Measurements from ENCODE around the gene SPACA1.

DNA sequence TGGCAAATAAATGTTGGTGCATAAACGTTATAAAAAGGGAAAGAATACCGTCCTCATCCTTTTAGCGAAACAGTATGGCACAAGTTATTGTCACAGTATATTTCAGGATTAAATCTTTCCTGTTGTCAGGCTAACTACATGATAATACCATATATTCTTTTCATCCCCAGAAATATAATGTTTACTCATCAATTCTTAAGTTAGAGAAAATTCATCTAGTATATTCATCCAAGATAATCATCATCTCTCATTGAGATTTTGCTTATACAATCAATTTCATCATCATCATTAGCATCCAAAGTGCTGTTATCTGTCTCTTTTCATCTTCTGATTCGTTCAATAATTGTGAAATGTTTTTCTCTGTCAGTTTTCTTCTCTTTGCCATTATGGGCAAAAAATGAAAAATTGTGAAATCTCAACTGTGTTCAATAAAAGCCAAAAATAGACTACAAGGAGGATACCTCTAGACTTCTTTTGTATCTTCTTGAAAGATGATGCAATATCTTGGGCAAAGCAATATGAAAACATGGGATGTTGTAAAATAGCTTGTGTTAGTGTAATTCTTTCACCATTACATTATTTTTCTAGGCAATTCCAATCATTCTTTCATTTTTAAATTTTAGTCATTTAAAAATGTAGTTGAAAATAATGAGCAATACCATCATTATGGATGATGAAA lies 2.6 kb downstream of the SPACA1 start:
- TF ChIP-seq POLR2AphosphoS5 (IDR thresholded peaks at IDR 0.05), result no peak
- TF ChIP-seq, protein P1, sequence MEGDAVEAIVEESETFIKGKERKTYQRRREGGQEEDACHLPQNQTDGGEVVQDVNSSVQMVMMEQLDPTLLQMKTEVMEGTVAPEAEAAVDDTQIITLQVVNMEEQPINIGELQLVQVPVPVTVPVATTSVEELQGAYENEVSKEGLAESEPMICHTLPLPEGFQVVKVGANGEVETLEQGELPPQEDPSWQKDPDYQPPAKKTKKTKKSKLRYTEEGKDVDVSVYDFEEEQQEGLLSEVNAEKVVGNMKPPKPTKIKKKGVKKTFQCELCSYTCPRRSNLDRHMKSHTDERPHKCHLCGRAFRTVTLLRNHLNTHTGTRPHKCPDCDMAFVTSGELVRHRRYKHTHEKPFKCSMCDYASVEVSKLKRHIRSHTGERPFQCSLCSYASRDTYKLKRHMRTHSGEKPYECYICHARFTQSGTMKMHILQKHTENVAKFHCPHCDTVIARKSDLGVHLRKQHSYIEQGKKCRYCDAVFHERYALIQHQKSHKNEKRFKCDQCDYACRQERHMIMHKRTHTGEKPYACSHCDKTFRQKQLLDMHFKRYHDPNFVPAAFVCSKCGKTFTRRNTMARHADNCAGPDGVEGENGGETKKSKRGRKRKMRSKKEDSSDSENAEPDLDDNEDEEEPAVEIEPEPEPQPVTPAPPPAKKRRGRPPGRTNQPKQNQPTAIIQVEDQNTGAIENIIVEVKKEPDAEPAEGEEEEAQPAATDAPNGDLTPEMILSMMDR (IDR thresholded peaks at IDR 0.05), result no peak

Data from upper lobe of left lung (tissue), 4 donors.